ENCODE results near the gene MYO6.

Gene MYO6

GRCh38 chr6:75922226-75922625 is 173.2 kb downstream of the MYO6 start:
- no peaks in the 10 kb centered on the region for H3K36me3 ChIP-seq (ENCODE audit: insufficient read depth, low read length)

GRCh38 chr6:75926293-75927168 is 177.5 kb downstream of the MYO6 start:
- Histone ChIP-seq H4K20me1 (ENCODE audit: insufficient read depth, low read length) (no peaks in the 10 kb centered on the region), H3K36me3 (ENCODE audit: insufficient read depth, low read length) (no peaks in the 10 kb centered on the region), H3F3A (ENCODE audit: insufficient read depth, low read length) (no peaks in the 10 kb centered on the region), H2AFZ (ENCODE audit: low read length) (no peak overlapping the region), H3K9me2 (ENCODE audit: low read depth, low read length) (no peaks in the 10 kb centered on the region), H3K79me2 (ENCODE audit: insufficient read depth, low read length) (no peaks in the 10 kb centered on the region), H3K9me3 (ENCODE audit: low read length) (no peaks in the 10 kb centered on the region), H3K27ac (ENCODE audit: low read depth, low read length, poor library complexity, severe bottlenecking) (no peak overlapping the region), H3K4me1 (ENCODE audit: insufficient read depth, low read length, severe bottlenecking) (no peaks in the 10 kb centered on the region), H3K4me3 (ENCODE audit: low read depth, low read length, poor library complexity, severe bottlenecking) (no peak overlapping the region), H3K4me2 (ENCODE audit: low read length) (no peak overlapping the region), H3K9ac (ENCODE audit: low read length) (no peak overlapping the region), H3K27me3 (ENCODE audit: insufficient read depth, low read length) (no peaks in the 10 kb centered on the region; the same call in 1 of the 2 replicates)
- no peak for TF ChIP-seq CTCF (IDR thresholded peaks at IDR 0.05; ENCODE audit: low read length)
- TF ChIP-seq EZH2 (IDR thresholded peaks at IDR 0.05; ENCODE audit: borderline replicate concordance, low read length) = no peak

More at GRCh38 chr6:75922226-75922625, 173.2 kb downstream of the MYO6 start:
- TF ChIP-seq CTCF (IDR thresholded peaks at IDR 0.05; ENCODE audit: low read length) (no peak), EZH2 (IDR thresholded peaks at IDR 0.05; ENCODE audit: borderline replicate concordance, low read length) (no peak)
- no peaks in the 10 kb centered on the region for H3F3A ChIP-seq (ENCODE audit: insufficient read depth, low read length)
- no peak overlapping the region for H3K9ac ChIP-seq (ENCODE audit: low read length)
- no peaks in the 10 kb centered on the region for H3K9me3 ChIP-seq (ENCODE audit: low read length)
- no peaks in the 10 kb centered on the region for H3K9me2 ChIP-seq (ENCODE audit: low read depth, low read length)
- no peaks in the 10 kb centered on the region for H3K79me2 ChIP-seq (ENCODE audit: insufficient read depth, low read length)
- H3K27me3 ChIP-seq (ENCODE audit: insufficient read depth, low read length) = no peaks in the 10 kb centered on the region
- H3K4me1 ChIP-seq (ENCODE audit: insufficient read depth, low read length, severe bottlenecking) = no peaks in the 10 kb centered on the region
- H4K20me1 ChIP-seq (ENCODE audit: insufficient read depth, low read length) = no peaks in the 10 kb centered on the region
- no peak overlapping the region for H3K27ac ChIP-seq (ENCODE audit: low read depth, low read length, poor library complexity, severe bottlenecking)
- no peak overlapping the region for H2AFZ ChIP-seq (ENCODE audit: low read length)
- H3K4me3 ChIP-seq (ENCODE audit: low read depth, low read length, poor library complexity, severe bottlenecking) = no peak overlapping the region
- H3K4me2 ChIP-seq (ENCODE audit: low read length) = no peak overlapping the region

GRCh38 chr6:75931011-75931680 is 182.1 kb downstream of the MYO6 start:
- Histone ChIP-seq H3K4me2 (ENCODE audit: low read length) (no peak overlapping the region), H2AFZ (ENCODE audit: low read length) (no peak overlapping the region), H3K4me3 (ENCODE audit: low read depth, low read length, poor library complexity, severe bottlenecking) (no peak overlapping the region), H3K9me2 (ENCODE audit: low read depth, low read length) (no peaks in the 10 kb centered on the region), H3K9ac (ENCODE audit: low read length) (no peak overlapping the region), H3K27ac (ENCODE audit: low read depth, low read length, poor library complexity, severe bottlenecking) (no peak overlapping the region), H3K36me3 (ENCODE audit: insufficient read depth, low read length) (no peaks in the 10 kb centered on the region), H3F3A (ENCODE audit: insufficient read depth, low read length) (no peaks in the 10 kb centered on the region), H3K9me3 (ENCODE audit: low read length) (no peaks in the 10 kb centered on the region), H3K4me1 (ENCODE audit: insufficient read depth, low read length, severe bottlenecking) (no peaks in the 10 kb centered on the region), H3K79me2 (ENCODE audit: insufficient read depth, low read length) (no peaks in the 10 kb centered on the region), H4K20me1 (ENCODE audit: insufficient read depth, low read length) (no peaks in the 10 kb centered on the region), H3K27me3 (ENCODE audit: insufficient read depth, low read length) (no peaks in the 10 kb centered on the region; the same call in 1 of the 2 replicates)
- TF ChIP-seq EZH2 (IDR thresholded peaks at IDR 0.05; ENCODE audit: borderline replicate concordance, low read length) (no peak), CTCF (IDR thresholded peaks at IDR 0.05; ENCODE audit: low read length) (no peak)

Data from OCI-LY1 (cell line).